KMS-11 (cell line): ENCODE results near the gene SYT2.
"Not testable (repeated sequence)": the region's sequence is repeated elsewhere in the genome, so short reads cannot be mapped to it uniquely, and the experiment has no call there.

Experiments
- H2AFZ ChIP-seq: fragments of 200-600 bp; sonication (generic); 2 replicates; pipeline ENCODE4 v1.6.1; 2016; ENCODE audit warnings: antibody characterized with exemption, mixed run types, low read depth
- H3K27ac ChIP-seq: fragments of 200-600 bp; sonication (generic); 2 replicates; pipeline ENCODE4 v1.6.1; 2016; ENCODE audit warnings: mild to moderate bottlenecking, mixed run types
- H3K27me3 ChIP-seq: fragments of 200-600 bp; sonication (generic); 2 replicates; pipeline ENCODE4 v1.6.1; 2017; ENCODE audit warnings: mild to moderate bottlenecking, low read depth, mixed run types, moderate library complexity; ENCODE audit not compliant: insufficient read depth
- H3K36me3 ChIP-seq: fragments of 200-600 bp; sonication (generic); 2 replicates; pipeline ENCODE4 v1.6.1; 2017; ENCODE audit warnings: mild to moderate bottlenecking, mixed run types; ENCODE audit not compliant: insufficient read depth
- H3K4me1 ChIP-seq: fragments of 200-600 bp; sonication (generic); 2 replicates; pipeline ENCODE4 v1.6.1; 2016; ENCODE audit warnings: mild to moderate bottlenecking, low read depth, mixed run types; ENCODE audit not compliant: poor library complexity, severe bottlenecking
- H3K4me2 ChIP-seq: fragments of 200-600 bp; sonication (generic); 2 replicates; pipeline ENCODE4 v1.7.0; 2016; ENCODE audit warnings: mild to moderate bottlenecking, mixed run types
- H3K4me3 ChIP-seq: fragments of 200-600 bp; sonication (generic); IDR thresholded peaks from 2 replicates; pipeline ENCODE4 v1.6.1; 2017; ENCODE audit warnings: low read depth, low read length, mixed read lengths; ENCODE audit not compliant: insufficient read depth
- H3K79me2 ChIP-seq: fragments of 200-600 bp; sonication (generic); 2 replicates; pipeline ENCODE4 v1.6.1; 2016; ENCODE audit warnings: low read depth, mixed run types; ENCODE audit not compliant: insufficient read depth
- H3K9ac ChIP-seq: fragments of 200-600 bp; sonication (generic); 2 replicates; pipeline ENCODE4 v1.6.1; 2016; ENCODE audit warnings: mild to moderate bottlenecking, mixed run types
- H4K20me1 ChIP-seq: fragments of 200-600 bp; sonication (generic); 2 replicates; pipeline ENCODE4 v1.6.1; 2016; ENCODE audit warnings: mild to moderate bottlenecking, mixed run types; ENCODE audit not compliant: insufficient read depth
- TF ChIP-seq, protein P1 (sequence below): fragments of 200-600 bp; sonication (generic); conservative IDR thresholded peaks from 2 replicates; pipeline ENCODE4 v1.6.1; 2017; ENCODE audit warnings: low read depth, mild to moderate bottlenecking, antibody characterized with exemption, low read length, moderate library complexity, mixed read lengths

Gene SYT2

DNA sequence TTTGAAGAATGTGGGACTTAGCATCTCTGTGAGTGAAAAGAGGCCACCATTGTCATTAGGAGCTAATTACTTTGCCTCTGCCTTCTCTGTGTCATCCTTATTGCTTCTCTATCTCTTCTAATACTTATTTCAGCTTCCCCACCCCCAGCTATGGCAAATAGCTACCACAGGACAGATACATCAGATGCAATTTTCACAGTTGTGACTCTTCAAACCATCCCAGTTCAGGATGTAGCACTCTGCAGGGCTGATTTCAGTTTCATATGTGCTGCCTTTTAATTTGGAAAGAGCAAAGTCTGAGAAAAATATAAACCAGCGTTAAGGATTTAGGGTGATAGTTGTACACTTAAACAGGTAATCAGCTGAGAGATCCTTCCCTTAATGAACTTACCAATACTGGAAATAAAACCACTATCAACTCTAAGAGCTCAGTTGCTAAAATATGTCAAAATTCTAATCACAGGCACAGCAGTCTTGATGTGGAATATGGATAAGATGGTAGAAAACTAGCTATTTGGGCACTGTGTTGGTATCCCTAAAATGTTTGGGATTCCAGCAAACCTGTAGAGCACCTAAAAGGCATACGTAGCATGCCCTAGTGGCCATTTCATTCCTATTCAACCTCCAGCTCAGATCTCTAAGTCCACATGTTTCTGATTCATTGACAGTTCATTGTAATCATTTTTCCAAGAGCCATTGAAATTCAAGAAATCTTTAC is 148.4 kb downstream of the SYT2 start:
- no peaks in the 10 kb centered on the region for H4K20me1 ChIP-seq
- H3K36me3 ChIP-seq, result no peaks in the 10 kb centered on the region
- H3K4me2 ChIP-seq, result peak overlapping the region; percentile 36
- no peaks in the 10 kb centered on the region for H3K27me3 ChIP-seq
- H2AFZ ChIP-seq, result no peak overlapping the region
- TF ChIP-seq, protein P1, sequence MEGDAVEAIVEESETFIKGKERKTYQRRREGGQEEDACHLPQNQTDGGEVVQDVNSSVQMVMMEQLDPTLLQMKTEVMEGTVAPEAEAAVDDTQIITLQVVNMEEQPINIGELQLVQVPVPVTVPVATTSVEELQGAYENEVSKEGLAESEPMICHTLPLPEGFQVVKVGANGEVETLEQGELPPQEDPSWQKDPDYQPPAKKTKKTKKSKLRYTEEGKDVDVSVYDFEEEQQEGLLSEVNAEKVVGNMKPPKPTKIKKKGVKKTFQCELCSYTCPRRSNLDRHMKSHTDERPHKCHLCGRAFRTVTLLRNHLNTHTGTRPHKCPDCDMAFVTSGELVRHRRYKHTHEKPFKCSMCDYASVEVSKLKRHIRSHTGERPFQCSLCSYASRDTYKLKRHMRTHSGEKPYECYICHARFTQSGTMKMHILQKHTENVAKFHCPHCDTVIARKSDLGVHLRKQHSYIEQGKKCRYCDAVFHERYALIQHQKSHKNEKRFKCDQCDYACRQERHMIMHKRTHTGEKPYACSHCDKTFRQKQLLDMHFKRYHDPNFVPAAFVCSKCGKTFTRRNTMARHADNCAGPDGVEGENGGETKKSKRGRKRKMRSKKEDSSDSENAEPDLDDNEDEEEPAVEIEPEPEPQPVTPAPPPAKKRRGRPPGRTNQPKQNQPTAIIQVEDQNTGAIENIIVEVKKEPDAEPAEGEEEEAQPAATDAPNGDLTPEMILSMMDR, result no peak
- peaks cover 16% of the 10 kb centered on the region for H3K4me1 ChIP-seq
- 0 out of 2 replicates have a peak overlapping the region, but pooled peaks have one; percentile 4 for H3K27ac ChIP-seq
- H3K9ac ChIP-seq, result no peak overlapping the region
- no peak overlapping the region for H3K4me3 ChIP-seq
- no peaks in the 10 kb centered on the region for H3K79me2 ChIP-seq

DNA sequence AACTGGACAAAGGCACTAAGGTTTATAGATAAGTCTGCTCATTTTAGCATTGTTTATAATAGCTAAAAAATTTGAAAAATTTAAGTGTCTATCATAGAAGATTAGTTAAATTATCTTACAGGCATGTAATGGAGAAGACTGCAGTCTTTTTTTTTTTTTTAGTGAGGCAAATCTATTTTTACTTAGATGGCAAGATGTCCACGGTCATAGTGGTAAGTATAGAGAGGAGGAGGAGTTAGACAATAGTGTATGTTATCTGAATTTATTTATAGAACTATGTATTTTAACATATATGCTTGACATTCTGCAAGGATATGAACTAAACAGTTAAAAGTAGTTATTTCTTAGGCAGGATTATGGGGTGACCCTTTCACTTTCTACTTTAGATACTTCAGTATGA is 149.0 kb downstream of the SYT2 start:
- Histone ChIP-seq H3K4me3 (no peak overlapping the region), H3K79me2 (no peaks in the 10 kb centered on the region), H4K20me1 (no peaks in the 10 kb centered on the region), H2AFZ (no peak overlapping the region), H3K4me2 (peak overlapping the region; percentile 36), H3K27ac (no peak overlapping the region), H3K36me3 (no peaks in the 10 kb centered on the region), H3K9ac (no peak overlapping the region), H3K4me1 (peaks cover 16% of the 10 kb centered on the region), H3K27me3 (no peaks in the 10 kb centered on the region)
- TF ChIP-seq, protein P1, result no peak

DNA sequence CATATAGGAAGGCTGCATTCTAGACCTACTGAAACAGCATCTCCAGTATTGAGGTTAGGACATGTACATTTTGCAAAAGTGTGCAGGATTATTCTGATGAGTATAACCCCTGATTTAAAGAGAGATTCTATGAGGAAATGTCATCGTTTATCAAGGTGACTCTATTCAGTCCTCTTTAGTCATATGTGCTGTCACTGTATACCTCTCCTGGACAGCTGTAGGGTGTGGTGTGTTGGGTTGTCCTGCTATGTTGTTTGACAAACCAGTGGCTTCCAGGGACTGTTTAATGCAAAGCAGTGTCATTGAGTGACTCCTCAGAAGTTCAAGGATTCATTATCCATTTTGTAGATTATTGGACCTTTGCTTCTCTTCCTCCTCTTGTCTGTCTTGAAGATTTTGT is 152.6 kb downstream of the SYT2 start:
- not testable (repeated sequence) for H4K20me1 ChIP-seq, H3K27ac ChIP-seq, H3K9ac ChIP-seq, H3K4me2 ChIP-seq, H3K36me3 ChIP-seq, H3K79me2 ChIP-seq, H3K4me3 ChIP-seq, H3K27me3 ChIP-seq, H2AFZ ChIP-seq
- peaks cover 33% of the 10 kb centered on the region for H3K4me1 ChIP-seq

DNA sequence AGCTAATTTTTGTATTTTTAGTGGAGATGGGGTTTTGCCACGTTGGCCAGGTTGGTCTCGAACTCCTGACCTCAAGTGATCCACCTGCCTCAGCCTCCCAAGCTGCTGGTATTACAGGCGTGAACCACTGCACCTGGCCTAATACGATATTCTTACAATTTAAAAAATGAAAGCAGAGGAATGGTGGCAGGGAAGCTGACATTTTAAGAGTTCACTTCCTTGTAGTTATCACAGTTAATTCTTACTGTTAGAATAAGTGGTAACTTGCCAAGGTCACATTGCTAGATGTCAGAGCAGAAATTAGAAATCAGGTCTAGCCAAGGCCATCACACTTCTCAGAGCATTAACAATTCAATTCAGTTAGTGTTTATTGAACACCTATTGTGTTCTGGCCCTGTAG is 154.2 kb downstream of the SYT2 start:
- not testable (repeated sequence) for H3K27ac ChIP-seq, H3K4me2 ChIP-seq, H4K20me1 ChIP-seq, H3K79me2 ChIP-seq, H3K9ac ChIP-seq, H2AFZ ChIP-seq, H3K36me3 ChIP-seq, H3K4me3 ChIP-seq, H3K27me3 ChIP-seq
- peaks cover 33% of the 10 kb centered on the region for H3K4me1 ChIP-seq

DNA sequence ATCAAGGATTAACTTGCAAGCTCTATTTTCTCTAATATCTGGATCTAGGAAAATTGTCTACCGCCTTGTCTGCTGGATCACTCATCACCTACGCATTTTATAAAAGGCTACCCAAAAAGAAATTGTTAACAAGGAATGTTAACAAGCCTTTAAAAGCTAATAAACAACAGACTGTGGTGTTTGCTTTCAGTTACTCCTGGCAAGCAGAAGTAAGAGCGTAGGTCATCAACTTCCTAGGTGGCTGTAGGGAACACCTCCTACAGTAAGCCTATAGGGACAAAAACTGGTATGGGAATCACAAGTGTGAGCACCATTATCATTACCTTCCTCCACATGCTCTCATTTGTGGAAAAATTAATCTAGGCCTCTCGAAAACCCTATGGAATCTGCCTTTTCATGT is 155.6 kb downstream of the SYT2 start:
- H3K4me2 ChIP-seq, H3K36me3 ChIP-seq, H4K20me1 ChIP-seq, H3K79me2 ChIP-seq, H3K27ac ChIP-seq, H3K9ac ChIP-seq, H2AFZ ChIP-seq, H3K4me3 ChIP-seq, H3K27me3 ChIP-seq: not testable (repeated sequence)
- H3K4me1 ChIP-seq, result peaks cover 44% of the 10 kb centered on the region

DNA sequence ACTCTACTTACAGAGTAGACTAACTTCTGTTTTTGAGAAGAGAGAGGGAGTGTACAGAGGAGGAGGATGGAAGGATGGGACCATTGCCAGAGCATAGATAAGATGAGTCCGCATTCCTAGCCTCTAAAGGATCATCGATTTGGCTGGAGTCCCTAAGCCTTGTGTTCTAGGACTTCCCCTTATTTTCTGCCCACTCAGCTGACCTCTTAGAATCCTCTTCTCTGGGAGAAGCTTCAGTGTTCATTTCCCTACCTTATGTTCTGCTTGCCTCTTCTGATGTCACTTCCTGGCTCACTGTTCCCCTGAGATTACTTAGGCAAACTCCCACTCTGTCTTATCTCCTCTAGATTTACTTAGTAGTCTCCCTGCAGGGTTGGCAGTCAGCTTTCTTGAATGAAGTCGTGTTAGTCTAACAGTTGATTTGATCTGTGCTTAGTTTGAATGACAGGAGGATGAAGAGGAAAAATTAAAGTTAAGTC is 156.7 kb downstream of the SYT2 start:
- H4K20me1 ChIP-seq, result no peaks in the 10 kb centered on the region
- H3K36me3 ChIP-seq, result no peaks in the 10 kb centered on the region
- no peaks in the 10 kb centered on the region for H3K27me3 ChIP-seq
- H3K27ac ChIP-seq, result no peak overlapping the region
- H3K9ac ChIP-seq, result no peak overlapping the region
- no peak overlapping the region for H2AFZ ChIP-seq
- peak overlapping the region; percentile 21; the same call in 1 of the 2 replicates for H3K4me2 ChIP-seq
- TF ChIP-seq, protein P1, result no peak
- H3K79me2 ChIP-seq, result no peaks in the 10 kb centered on the region
- no peak overlapping the region for H3K4me3 ChIP-seq
- H3K4me1 ChIP-seq, result peaks cover 44% of the 10 kb centered on the region

DNA sequence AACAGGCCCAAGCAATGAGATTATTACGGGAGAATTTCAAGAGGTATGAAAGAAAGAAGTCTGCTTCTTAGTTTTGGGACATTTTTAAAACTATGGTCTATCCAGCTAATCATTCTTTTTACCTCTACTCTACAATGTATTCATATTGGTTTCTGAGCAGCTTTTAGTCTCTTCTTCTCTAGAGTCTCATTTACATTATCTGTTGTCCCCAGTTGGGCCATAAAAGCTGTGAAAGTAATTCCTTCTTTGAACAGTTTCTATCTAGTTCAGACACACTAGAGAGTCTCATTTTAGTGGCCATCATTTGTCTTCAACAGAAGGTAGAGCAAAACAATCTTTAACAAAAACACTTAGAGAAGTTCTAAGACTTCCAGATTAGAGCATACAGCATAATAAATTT is 157.2 kb downstream of the SYT2 start:
- not testable (repeated sequence) for H3K79me2 ChIP-seq

DNA sequence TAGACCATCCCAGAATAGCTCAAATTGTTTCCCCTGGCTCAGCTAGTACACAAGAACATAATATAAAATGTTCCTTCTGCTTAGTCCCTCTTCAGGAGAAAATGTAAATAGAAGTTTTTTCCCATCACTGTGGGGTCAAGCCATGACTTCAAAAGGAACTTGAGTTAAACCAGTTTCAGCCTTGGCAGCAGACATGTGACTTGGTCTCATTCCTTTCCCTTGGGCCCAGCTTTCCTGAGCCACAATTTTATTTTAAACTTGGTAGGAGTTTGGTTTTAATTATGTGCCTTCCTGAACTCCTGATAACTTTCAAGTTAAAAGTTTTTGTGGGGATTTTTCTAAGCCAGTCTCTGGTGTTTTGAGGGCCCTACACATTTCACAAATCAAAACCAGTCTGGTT is 157.6 kb downstream of the SYT2 start:
- not testable (repeated sequence) for H3K79me2 ChIP-seq, H4K20me1 ChIP-seq, H3K4me3 ChIP-seq, H3K27me3 ChIP-seq, H3K36me3 ChIP-seq, H3K9ac ChIP-seq, H2AFZ ChIP-seq
- H3K4me1 ChIP-seq, result peaks cover 53% of the 10 kb centered on the region
- H3K27ac ChIP-seq, result peak overlapping the region; percentile 22; the same call in 1 of the 2 replicates
- peak overlapping the region; percentile 21; the same call in 1 of the 2 replicates for H3K4me2 ChIP-seq

More for the DNA sequence above, 157.2 kb downstream of the SYT2 start:
- not testable (repeated sequence) for H3K4me3 ChIP-seq, H3K27me3 ChIP-seq, H3K36me3 ChIP-seq, H2AFZ ChIP-seq, H3K9ac ChIP-seq, H4K20me1 ChIP-seq
- peaks cover 49% of the 10 kb centered on the region for H3K4me1 ChIP-seq
- H3K4me2 ChIP-seq, result peak overlapping the region; percentile 21; the same call in 1 of the 2 replicates
- peak overlapping the region; percentile 22; the same call in 1 of the 2 replicates for H3K27ac ChIP-seq
